Activated CD8-positive, alpha-beta memory T cell treated with anti-CD3 and anti-CD28 coated beads, Interleukin-2, amount 50 U/mL, for 48 hours (primary cell): ENCODE data around the gene NTN3.
A peak's percentile ranks its signal among the peaks of the same experiment; 100 is the strongest.
"Not testable (repeated sequence)": the region's sequence is repeated elsewhere in the genome, so short reads cannot be mapped to it uniquely, and the experiment has no call there.

Source experiments
- DNase-seq: peaks from one replicate; pipeline ENCODE4 v3.0.0-alpha.2; 2020

NTN3 gene

DNA sequence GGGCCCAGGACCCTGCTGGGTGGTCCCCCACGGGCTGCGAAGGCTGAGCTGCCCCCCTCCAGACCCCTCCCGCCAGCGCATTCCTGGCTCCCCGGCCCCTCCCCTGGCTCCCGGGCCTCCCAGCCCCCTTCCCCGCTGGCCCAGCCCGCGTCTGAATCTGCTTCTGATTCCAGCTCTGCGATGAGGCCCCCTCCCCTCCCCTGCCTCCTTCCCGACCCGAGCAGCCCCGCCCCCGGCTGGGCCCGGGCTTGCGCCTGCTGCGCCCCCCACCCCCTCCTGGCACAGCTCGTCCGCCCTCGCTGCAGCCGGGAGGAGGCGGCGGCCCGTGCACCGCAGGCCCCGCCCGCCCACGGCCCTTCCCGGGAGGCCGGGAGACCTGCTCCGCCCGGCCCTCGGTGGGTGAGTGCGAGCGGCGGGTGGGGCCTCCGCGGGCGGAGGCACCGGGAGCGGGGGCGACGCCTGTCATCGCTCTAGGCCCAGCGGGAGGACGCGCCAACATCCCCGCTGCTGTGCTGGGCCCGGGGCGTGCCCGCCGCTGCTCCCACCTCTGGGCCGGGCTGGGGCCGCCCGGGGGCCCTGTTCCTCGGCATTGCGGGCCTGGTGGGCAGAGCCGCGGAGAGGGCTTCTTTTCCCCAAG, at the start of gene NTN3:
TSS of gene NTN3 (plus strand) at position 282 of the 637 bp plus-strand sequence. CDS start 405 bp downstream, outside the sequence.
- no peak for DNase-seq

DNA sequence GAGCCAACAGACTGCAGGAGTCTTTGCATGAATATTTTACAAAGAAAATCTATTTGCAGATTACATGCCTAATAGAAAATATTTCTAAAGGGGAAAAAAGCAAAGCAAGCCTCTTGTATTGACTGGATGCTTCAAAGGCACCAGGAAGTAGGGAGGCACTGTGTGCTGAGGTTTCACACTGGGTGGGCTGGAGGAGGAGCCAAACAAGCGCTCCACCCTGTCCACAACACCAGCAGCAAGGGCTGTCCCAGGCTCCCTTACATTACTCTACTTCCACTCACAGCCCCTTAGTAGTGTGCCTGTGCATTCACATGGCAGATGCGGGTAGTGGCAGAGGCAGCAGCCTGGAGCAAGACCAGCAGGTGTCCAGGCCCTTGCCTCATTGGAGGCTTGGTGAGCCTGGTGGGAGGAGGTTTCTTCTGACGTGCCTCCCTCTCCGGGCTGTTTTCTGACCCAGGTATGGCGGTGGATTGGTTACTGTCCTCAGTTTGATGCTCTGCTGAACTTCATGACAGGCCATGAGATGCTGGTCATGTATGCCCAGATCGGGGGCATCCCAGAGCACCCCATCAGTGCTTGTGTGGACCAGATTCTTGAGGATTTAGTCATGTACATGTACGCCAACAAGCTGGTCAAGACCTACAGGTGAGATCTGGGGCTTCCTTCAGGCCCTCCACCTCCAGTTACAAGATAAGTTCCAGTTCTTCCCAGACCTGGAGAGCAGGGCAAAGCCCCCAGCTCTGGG, 48.8 kb upstream of the NTN3 start:
- DNase-seq = no peak

DNA sequence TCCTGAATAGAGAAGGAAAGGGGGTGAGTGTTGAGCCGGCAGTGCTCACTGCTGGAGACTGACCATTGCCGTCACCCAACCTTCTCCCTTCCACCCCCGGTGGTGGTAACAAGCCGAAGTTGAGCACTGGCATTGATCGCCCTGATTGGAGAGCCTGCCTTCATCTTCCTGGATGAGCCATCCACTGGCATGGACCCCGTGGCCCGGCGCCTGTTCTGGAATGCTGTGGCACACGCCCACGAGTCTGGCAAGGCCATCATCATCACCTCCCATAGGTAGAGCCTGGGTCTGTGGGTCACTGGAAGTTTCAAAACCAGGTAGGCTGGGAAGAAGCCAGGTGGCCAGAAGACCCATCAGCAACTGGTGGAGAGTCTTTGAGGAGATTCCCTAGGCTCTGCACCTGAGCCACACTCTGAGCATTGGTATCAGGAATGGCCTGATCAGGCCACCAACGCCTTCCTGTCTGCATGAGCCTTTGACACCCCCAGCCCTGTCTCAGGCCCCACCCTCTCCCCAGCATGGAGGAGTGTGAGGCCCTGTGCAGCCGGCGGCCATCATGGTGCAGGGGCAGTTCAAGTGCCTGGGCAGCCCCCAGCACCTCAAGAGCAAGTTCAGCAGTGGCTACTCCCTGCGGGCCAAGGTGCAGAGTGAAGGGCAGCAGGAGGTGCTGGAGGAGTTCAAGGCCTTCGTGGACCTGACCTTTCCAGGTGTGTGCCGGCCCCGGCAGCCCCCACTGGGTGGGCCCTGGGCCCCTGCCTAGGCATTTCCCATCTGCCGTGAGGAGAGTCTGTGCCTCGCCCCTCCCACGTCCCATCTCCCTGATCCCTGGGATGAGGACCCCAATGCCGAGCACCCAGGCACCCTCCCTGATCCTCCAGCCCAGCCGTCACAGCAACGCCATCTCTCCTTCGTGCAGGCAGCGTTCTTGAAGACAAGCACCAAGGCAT, 46.8 kb upstream of the NTN3 start:
- DNase-seq = no peak

DNA sequence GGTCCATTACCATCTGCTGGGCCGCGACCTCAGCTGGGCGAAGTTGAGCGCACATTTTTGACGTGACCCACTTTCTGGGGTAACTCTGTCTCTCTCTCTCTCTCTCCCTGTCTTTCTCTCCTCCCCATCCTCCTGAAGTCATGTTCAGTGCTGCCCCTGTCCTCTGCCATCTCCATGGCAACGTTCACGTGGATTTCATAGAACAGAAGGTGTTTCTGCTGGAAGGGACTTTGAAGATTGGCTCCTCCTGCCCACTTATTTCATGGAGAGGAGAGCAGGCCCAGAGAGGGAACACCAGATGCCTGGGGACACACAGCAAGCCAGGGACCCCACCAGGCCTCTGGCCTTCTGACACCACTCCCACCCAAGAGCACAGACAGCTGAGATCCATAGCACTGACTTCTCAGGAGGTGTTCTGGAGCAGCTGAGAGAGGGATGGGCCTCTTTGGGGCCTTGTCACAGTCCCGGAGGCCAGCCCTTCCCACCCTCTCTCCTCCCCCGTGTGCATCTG, 46.0 kb upstream of the NTN3 start:
- no peak for DNase-seq

DNA sequence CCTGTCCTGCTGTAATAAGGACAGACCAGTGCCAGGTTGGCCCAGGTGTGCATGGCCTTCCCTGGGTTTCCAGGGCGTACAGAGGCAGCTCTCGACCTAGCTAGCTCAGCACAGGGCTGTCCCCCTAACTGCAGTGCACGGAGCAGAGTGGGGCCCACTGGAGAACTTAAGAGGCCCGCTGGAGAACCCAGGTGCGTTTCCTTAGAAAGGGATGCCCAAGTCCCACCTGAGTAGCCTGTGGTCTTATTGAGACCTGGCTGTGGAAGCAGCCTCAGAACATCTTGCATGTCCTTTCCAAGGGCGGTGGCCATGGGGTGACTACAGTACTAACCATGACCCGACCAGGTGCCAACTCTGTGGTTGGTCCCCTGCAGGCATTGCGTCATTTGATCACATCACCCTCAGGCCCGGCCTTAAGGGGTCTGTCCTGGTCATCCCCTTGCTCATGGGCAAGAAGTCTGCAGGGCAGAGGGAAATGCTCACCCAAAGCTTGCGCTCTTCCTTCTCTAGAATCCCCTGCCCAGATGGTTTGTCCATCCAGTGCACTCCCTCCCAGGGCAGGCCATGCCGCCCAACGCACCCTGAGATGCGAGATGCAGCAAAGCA, 45.2 kb upstream of the NTN3 start:
- DNase-seq = no peak

DNA sequence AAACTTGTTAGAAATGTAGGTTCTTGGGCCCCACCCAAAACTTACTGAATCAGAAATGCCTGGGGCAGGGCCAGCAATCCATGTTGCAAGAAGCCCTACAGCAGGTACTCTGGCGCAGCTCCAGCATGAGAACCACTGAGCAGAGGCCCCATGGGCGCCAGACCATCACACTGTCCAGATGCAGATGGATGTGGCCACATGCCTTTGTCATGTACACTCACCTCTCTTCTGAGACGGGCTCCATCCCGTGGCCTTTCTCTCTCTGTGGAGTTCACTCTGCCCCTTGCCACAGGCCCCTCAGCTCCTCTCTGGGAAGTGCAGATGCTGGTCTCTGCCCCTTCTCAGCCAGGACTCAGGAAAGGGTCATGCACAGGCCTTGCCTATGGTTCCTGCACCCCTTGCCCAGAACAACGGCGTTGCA, 44.1 kb upstream of the NTN3 start:
- DNase-seq = no peak

DNA sequence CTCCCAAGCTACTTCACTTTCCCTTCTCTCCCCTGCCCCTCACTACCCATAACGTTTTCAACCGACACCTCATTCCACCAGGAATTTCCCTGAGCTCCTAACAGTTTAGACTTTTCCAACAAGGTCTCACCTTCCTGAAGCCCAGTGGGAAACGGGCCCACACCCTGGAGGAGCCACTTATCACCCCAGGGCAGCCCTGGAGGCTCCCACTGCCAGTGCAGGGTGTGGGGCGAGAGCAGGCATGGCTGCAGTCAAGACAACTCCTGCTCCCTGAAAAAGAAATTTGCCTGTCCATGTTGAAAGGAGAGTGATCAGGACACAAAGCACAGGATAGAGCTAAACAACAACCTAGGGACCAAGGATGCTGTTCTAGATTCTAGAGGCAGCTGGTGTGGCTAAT, 43.6 kb upstream of the NTN3 start:
- DNase-seq = no peak

DNA sequence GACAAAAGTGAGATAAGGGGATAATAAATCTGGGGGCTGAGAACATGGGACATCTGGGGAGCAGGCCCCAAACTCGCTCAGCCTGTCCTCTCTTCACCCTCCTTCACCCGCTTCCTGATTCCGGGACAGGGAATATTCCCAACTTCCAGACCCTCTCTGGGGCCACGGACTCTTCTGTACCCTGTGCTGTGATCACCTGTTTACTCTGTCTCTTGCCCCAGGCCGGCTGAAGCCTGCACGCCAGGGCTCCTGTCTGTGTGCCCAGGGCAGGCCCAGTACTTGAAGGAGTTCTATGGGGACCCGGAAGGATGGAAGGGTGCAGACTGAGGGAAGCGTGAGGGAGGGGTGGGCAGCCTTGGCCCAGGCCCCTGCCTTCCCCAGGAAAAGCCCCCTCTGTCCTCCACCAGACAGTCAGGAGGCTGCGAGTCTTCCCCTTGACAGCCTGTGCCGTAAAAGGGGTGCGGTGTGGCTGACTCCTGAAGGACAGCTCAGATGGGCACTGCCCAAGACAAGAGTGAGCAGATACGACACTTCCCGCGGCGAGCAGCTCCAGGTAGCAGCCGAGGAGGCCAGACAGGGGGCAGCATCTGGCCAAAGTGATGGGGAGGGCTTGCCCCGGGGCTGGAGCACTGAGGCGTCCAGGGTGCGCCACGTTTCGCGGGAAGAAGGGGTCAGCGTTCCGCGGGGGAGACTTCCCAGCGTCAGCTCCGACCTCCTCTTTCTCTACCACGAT, 42.9 kb upstream of the NTN3 start:
- DNase-seq = no peak

DNA sequence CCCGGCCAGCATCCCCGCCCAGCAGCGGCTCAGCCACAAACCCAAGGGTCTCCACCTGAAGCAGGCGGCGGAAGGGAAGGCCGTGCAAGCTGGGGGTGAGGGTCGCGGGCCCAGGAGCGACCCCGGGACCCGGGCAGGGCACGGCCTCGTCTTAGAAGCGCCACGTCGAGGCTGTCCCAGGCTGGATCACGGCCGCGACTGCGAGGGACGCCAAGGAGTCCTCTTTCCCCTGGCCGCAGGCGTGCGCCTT, 42.4 kb upstream of the NTN3 start:
- DNase-seq = no peak

DNA sequence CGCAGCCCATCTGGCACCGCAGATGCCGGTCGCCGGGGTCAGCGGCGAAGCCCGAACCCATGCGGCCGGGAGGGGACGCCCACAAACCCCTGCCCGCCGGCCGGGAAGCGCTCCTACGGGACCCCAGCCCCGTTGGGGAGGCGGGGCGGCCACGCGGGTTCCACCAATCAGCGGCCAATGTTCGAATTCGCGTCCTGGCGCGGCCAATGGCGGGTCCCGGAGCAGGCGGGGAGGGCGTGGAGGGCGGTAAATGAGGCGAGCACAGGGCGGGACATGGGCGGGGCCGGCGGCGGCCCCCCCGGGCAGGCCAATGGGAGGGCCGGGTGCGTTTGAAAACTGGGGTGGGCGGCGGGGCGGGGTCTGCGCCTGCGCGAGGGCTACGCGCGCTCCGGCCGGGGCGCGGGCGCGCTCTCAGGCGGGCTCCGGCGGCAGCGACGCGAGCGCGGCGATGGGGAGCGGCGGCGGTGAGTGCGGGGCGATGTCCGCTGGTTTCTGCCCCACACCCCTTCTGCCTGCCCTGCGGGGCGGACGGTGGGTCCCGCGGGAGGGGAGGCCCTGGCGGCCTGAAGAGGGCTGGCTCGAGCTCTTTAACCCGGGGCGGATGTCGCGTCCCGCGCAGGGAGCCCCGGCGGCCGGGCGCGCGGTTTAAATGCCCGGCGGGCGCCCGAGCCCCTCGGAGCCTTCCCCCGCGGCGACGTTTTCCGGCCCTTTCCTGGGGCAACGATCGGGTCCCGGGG, 41.9 kb upstream of the NTN3 start, which contains the start of gene CCNF:
TSS of gene CCNF (plus strand) at position 414 of the 737 bp plus-strand sequence. CDS start at position 449, 35 bp downstream.
- DNase-seq = peak; percentile 97

DNA sequence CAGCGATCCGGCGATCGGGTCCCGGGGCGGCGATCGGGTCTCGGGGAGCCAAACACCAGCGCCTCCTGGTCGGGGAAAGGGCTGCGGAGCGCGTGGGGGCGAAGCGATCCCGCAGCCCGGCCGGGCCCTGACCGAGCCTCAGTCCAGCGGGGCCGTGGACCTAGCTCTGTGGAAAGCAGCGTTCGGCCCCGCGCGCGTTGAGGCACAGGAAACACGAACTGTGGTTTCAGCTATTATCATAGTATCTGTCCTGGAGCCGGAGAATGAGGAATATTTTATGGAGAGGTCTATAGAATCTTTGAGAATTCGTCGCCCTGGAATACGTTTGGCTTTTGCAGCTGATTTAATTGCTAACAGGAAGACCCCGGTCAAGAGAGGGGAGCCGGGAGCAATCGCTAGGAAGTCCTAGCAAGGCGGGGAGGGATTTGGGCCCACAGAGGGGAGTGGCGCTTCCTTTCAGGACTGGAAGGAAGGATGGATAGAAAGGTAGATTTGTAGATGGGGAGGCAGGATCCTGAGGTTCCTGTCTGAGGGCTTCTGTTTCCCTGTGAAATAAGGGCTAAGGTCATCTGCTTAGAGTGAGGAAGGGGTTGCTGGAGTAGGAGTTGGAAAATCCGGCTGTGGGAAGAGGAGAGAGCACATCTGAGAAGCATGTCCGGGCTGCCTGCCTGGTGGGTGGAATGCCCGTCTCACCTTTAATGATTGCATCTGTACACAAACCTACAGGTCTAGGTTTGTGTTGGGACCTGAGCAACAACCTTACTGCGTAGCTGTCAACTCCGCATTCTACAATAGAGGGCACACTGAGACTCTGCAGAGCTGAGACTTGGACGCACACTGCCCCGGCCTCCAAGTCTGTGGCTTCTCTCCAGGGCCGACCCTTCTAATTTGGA, 41.1 kb upstream of the NTN3 start:
- no peak for DNase-seq

DNA sequence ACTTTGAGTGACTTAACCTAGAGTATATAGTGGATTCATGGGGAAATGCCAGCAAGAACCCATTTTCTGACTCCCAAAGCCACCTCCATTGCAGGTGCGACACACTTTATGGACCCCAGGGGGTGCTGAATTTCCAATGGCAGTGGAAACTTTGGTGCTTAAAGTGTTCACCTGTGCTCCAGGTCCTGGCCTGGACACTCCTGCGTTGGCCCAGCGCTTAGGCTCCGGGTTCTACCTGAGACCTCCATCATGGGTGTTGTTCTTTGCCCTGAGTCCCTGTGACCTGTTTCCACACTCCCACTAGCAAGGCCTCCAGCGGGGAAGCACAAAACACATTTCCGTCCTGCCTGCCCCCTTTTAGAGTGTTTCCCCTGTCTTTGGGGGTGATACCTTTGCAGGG, 38.8 kb upstream of the NTN3 start:
- no peak for DNase-seq

DNA sequence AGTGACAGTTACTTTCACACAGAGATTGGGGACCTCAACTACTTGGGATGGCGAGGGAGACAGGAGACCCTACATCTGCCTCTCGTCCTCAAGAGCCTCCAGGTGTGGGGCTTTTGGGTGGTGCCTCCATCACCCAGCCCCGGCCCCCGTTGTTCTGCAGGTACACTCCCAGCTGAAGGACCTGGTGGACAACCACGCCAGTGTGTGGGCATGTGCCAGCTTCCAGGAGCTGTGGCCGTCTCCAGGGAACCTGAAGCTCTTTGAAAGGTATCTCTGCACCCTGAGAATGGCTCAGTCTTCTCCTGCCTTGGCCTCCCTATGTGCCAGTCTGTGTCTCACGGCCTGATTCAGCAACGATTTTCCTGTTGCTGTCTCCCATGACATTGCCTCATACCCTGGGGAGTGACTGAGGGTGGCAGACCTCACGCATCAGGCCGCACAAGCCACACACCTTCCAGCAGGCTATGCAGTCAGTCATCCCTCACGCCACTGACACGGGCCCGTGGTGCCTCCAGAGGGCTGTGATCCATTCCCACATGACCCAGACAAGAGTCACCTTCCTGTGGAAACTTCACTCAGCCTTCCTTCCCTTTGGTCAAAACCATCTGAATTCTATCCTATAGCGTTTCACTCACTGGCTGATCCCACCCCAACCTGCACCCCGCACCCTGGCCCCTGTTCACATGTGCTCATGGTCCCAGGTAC, 38.1 kb upstream of the NTN3 start:
- no peak for DNase-seq

DNA sequence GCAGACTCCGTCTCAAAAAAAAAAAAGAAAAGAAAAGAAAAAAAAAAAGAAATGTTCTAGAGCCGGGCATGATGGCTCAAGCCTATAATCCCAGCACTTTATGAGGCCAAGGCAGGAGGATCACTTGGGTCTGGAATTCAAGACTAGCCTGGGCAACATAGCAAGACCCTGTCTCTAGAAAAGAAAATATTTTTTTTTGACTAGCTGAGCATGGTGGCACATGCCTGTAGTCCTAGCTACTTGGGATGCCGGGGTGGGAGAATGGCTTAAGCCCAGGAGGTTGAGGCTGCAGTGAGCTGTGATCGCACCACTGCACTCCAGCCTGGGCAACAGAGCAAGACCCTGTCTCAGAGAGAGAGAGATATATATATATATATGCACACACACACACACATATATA, 35.9 kb upstream of the NTN3 start:
- not testable (repeated sequence) for DNase-seq

DNA sequence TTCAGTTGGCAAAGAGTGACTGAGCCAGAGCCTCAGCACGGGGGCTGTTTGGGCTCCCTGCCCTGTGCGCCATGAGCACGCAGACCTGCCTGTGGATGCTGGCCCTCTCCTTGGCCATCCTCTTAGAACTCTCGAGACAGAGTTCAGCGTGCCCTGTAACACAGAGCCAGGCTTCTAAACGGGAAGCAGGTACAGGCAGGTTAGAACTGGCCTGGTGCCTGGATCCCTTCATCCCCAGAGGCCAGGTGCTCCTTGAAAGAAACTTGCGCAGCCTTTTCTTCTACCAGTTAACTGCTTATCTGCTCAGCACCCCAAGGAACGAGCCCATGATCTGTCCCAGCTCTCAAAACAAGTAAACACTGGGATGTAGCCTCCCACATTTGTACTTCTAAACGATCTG, 35.0 kb upstream of the NTN3 start:
- no peak for DNase-seq

DNA sequence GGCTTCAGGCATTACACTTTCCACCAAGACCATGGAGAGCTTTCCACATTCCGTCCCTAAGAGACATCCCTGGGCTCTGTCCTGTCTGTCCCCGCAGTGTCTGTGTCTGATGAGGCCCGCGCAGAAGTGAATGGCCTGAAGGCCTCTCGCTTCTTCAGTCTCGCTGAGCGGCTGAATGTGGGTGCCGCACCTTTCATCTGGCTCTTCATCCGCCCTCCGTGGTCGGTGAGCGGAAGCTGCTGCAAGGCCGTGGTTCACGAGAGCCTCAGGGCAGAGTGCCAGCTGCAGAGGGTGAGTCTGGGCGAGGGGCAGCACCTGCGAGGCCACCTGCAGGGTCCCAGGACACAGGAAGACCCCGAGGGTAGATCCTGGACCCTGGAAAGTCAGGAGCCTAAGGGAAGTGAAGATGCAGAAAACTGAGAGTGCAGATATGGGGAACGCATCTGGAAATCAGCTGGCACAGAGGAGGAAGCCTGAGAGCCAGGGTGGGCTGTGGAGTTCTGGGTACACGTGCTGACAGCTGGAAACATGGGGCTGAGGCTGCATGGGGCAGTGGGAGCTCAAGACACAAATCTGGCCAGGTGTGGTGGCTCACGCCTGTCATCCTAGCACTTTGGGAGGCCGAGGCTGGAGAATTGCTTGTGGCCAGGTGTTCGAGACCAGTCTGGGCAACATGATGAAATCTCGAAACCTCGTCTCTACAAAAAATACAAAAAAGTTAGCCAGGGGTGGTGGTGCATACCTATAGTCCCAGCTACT, 33.9 kb upstream of the NTN3 start:
- no peak for DNase-seq

DNA sequence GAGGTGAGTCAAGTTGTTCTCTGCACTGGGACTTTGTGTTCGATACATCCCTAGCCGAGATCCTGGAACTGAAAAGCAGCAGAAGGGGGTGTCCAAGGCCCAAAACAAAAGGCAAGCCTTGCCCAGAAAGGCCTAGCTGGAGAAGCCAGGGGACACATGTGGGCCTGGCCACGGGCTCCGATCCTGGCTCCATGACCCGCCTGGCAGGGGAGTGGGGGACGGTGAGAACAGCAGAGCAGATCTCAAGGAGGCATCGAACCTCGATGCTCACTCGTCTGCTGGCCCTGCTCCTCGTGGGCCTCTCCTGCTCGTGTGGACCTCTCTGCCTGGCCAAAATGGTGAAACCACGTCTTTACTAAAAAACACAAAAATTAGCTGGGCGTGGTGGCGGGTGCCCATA, 33.0 kb upstream of the NTN3 start:
- no peak for DNase-seq

DNA sequence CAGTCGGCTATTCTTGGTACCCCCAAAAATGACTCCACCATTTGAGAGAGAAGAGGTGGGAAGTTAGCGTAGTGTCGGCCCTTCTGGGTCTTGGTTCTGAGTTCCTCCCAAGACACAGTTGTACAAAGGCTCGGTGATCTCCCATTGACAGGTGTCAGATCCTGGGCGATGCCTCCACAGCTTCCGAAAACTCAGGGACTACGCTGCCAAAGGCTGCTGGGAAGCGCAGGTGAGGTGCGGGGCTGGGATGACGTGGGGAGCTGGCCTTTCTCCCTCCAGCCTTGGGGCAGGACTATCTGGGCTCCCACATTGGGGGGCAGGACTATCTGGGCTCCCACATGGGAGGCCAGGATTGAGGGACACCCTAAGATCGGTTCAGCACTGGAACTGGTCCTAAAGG, 31.5 kb upstream of the NTN3 start:
- no peak for DNase-seq
